ENCODE data around the gene KIF3C. TPM values are rescaled to one million over a fixed set of nuclear protein-coding genes. Genes with fewer than 3 reads are reported as not detected.
A peak's percentile ranks its signal among the peaks of the same experiment; 100 is the strongest.

Gene KIF3C
- total and polyA plus RNA-seq, 10 of the 15 experiments (the other 5 are each of a cell fraction or from before 2014, with no cell fraction given): 0.10 to 0.63 (median 0.46) TPM

GRCh38 chr2:25982273-25982967, at the start of gene KIF3C (continued):
- TF ChIP-seq SKIL (IDR thresholded peaks at IDR 0.05; ENCODE audit: low read depth, poor library complexity, severe bottlenecking) (no peak), IKZF1 (conservative IDR thresholded peaks at IDR 0.05) (peak; percentile 53; the same call in 1 of the 2 replicates), NR2F1 (conservative IDR thresholded peaks at IDR 0.05) (0 out of 2 replicates have a peak, but pooled peaks have one; percentile 9), SRF (IDR thresholded peaks at IDR 0.05; ENCODE audit: low read depth in 2 of 2, low read length in 2 of 2) (no peak), TARDBP (IDR thresholded peaks at IDR 0.05; ENCODE audit: borderline replicate concordance) (0 out of 2 replicates have a peak, but pooled peaks have one; percentile 27), MTA2 (IDR thresholded peaks at IDR 0.05; ENCODE audit: low read depth) (no peak), EZH2 (IDR thresholded peaks at IDR 0.05; ENCODE audit: borderline replicate concordance, control insufficient read depth, low read depth, low read length) (no peak), NR2C1 (IDR thresholded peaks at IDR 0.05) (0 out of 2 replicates have a peak, but pooled peaks have one; percentile 43), JUND (IDR thresholded peaks at IDR 0.05; ENCODE audit: low read depth, low read length) (0 out of 2 replicates have a peak, but pooled peaks have one; percentile 1), BHLHE40 (IDR thresholded peaks at IDR 0.05; ENCODE audit: borderline replicate concordance in 1 of 2, low read depth in 2 of 2, low read length in 1 of 2) (peak in 1 of 2 experiments; percentile 48; a peak in 2 of 4 replicates), CREM (IDR thresholded peaks at IDR 0.05; ENCODE audit: low read depth) (peak; percentile 22; the same call in 1 of the 2 replicates), PAX8 (IDR thresholded peaks at IDR 0.05) (no peak), PKNOX1 (IDR thresholded peaks at IDR 0.05) (peak; percentile 33; the same call in 1 of the 2 replicates), TAF1 (IDR thresholded peaks at IDR 0.05; ENCODE audit: borderline replicate concordance, low read depth, low read length) (no peak), SIN3A (IDR thresholded peaks at IDR 0.05; ENCODE audit: low read depth, low read length) (no peak), CREB1 (IDR thresholded peaks at IDR 0.05; ENCODE audit: low read depth) (0 out of 2 replicates have a peak, but pooled peaks have one; percentile 55), ASH2L (IDR thresholded peaks at IDR 0.05; ENCODE audit: borderline replicate concordance, low read depth) (no peak), CBX3 (IDR thresholded peaks at IDR 0.05; ENCODE audit: borderline replicate concordance, low read depth) (no peak), IRF3 (IDR thresholded peaks at IDR 0.05) (no peak), SUPT20H (IDR thresholded peaks at IDR 0.05; ENCODE audit: borderline replicate concordance, control insufficient read depth, low read depth, low read length) (no peak), RAD21 (IDR thresholded peaks at IDR 0.05; ENCODE audit: insufficient read depth, low read depth, low read length) (no peak), KLF5 (IDR thresholded peaks at IDR 0.05; ENCODE audit: partially characterized antibody) (no peak), ZSCAN29 (IDR thresholded peaks at IDR 0.05) (no peak), NFIC (IDR thresholded peaks at IDR 0.05; ENCODE audit: low read depth, low read length) (no peak)

Data from GM12878 (cell line).